Nephron progenitor cell (in vitro differentiated cells): Measurements from ENCODE around the gene NDUFS2.

Experiments used
- DNase-seq: peaks from one replicate; pipeline ENCODE4 v3.0.0; 2021
- H3K27ac Mint-ChIP-seq: 2 replicates; pipeline ENCODE4 v1.8.0; 2021; ENCODE audit warnings: mild to moderate bottlenecking, moderate library complexity, mixed read lengths
- H3K27me3 Mint-ChIP-seq: 2 replicates; pipeline ENCODE4 v1.8.0; 2021; ENCODE audit warnings: mild to moderate bottlenecking, low read depth, mixed read lengths; ENCODE audit not compliant: poor library complexity
- H3K36me3 Mint-ChIP-seq: 2 replicates; pipeline ENCODE4 v1.8.0; 2021; ENCODE audit warnings: low read depth, mixed read lengths
- H3K4me1 Mint-ChIP-seq: 2 replicates; pipeline ENCODE4 v1.8.0; 2021; ENCODE audit warnings: mixed read lengths
- H3K4me3 Mint-ChIP-seq: 2 replicates; pipeline ENCODE4 v1.8.0; 2021; ENCODE audit warnings: mild to moderate bottlenecking, moderate library complexity, mixed read lengths
- H3K9me3 Mint-ChIP-seq: 2 replicates; pipeline ENCODE4 v1.8.0; 2021; ENCODE audit warnings: mild to moderate bottlenecking, moderate library complexity, mixed read lengths
- TF ChIP-seq, protein P1 (sequence below): fragments of 200-600 bp; sonication (generic); IDR thresholded peaks from 2 replicates; pipeline ENCODE4 v1.5.0; 2021; ENCODE audit warnings: antibody characterized with exemption

Gene NDUFS2

DNA sequence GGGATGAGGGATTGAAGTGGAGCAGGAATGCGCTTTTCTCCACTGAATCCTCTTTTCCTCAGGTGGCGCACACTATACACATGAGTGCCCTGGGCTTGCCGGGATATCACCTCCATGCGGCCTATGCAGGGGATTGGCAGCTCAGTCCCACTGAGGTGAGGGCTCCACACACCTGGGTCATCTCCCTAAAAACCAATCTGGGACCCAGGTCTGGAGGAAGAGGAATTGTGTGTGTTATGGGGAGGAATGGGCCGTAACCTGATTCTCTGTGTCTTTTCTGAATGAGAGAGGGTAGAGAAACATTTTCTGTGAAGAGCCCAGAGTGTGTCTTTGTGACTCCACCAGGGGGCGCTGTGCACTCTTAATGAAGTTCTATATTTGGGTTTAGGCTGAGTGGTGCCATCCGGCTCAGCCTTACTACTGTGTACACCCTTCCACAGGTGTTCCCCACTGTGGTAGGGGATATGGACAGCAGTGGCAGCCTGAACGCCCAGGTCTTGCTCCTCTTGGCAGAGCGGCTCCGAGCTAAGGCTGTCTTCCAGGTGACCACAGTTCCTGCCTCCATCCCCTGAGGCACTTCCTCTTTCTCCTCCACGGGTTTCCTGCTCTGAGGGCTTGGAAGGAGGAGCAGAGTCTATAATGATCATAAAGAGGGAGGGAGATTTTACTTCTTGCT, 25.2 kb downstream of the NDUFS2 start:
- TF ChIP-seq, protein P1, sequence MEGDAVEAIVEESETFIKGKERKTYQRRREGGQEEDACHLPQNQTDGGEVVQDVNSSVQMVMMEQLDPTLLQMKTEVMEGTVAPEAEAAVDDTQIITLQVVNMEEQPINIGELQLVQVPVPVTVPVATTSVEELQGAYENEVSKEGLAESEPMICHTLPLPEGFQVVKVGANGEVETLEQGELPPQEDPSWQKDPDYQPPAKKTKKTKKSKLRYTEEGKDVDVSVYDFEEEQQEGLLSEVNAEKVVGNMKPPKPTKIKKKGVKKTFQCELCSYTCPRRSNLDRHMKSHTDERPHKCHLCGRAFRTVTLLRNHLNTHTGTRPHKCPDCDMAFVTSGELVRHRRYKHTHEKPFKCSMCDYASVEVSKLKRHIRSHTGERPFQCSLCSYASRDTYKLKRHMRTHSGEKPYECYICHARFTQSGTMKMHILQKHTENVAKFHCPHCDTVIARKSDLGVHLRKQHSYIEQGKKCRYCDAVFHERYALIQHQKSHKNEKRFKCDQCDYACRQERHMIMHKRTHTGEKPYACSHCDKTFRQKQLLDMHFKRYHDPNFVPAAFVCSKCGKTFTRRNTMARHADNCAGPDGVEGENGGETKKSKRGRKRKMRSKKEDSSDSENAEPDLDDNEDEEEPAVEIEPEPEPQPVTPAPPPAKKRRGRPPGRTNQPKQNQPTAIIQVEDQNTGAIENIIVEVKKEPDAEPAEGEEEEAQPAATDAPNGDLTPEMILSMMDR: peak; percentile 82
- Mint-ChIP-seq H3K4me3 (peak overlapping the region; percentile 98), H3K36me3 (peaks cover 11% of the 10 kb centered on the region), H3K4me1 (peaks cover 41% of the 10 kb centered on the region), H3K9me3 (no peaks in the 10 kb centered on the region), H3K27me3 (peaks cover 10% of the 10 kb centered on the region), H3K27ac (no peak overlapping the region)
- peak; percentile 90 for DNase-seq

DNA sequence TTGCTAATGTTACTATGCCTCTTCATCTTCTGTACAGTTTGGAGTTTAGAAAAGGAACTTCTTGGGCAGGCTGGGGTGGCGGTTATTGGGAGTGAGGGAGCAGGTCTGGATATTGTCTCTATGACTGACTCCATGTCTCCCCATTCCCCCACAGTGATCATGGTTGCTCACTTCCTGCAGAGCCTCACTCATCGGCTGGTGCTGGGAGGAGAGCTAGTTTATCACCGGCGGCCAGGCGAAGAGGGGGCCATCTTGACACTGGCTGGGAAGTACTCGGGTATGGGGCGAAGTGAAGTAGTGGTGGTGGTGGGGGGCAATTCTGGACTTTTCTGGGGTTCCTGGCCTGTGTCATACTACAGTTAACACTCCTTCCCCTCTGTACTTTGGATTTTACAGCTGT, 25.9 kb downstream of the NDUFS2 start:
- Mint-ChIP-seq H3K27ac (no peak overlapping the region), H3K36me3 (peaks cover 11% of the 10 kb centered on the region), H3K9me3 (no peaks in the 10 kb centered on the region), H3K4me1 (peaks cover 41% of the 10 kb centered on the region), H3K4me3 (no peak overlapping the region), H3K27me3 (peaks cover 10% of the 10 kb centered on the region)
- TF ChIP-seq, protein P1: no peak
- no peak for DNase-seq

DNA sequence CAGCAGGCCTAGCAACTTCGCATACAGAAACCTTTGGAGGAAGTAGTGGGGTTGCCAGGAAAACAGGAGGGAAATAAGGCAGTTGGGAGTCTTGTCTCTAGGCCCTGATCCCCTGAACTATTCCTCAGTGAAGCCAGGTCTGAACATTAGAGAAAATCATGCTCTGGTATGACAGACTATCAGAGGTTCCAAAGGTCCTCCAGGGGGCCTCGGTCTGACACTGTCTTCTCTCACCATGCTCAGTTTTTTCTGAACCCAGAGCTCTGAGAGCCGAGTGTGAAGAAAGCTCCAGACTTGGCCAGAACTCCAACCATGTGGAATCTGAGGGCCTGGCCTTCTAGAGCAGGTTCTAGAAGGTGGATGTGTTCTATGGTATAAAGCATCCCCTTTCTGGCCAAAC, 27.7 kb downstream of the NDUFS2 start:
- no peak overlapping the region for H3K27ac Mint-ChIP-seq
- H3K4me3 Mint-ChIP-seq: no peak overlapping the region
- peaks cover 8% of the 10 kb centered on the region for H3K27me3 Mint-ChIP-seq
- no peak for DNase-seq
- TF ChIP-seq, protein P1: no peak
- peaks cover 32% of the 10 kb centered on the region for H3K4me1 Mint-ChIP-seq
- H3K36me3 Mint-ChIP-seq: peaks cover 11% of the 10 kb centered on the region
- H3K9me3 Mint-ChIP-seq: no peaks in the 10 kb centered on the region

DNA sequence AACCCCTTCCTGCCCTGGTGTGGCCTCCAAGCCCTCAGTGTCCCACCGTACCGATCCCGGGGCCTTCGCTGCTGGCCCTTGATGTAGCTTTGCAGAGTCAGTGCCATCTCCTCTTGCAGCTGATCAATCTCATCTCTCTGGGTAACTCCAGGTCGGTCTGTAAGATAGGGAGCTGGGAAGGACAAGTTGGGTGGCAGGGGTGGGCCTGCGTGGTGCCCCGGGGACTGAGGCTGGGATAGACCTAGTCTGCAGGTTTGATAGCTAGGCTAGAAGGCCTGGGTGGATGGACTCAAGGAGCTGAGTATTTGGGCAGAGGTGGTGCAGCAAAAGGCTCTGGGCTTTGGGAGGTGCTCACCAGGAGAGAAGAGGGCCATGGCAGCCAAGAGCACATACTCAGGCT, 28.6 kb downstream of the NDUFS2 start:
- Mint-ChIP-seq H3K9me3 (no peaks in the 10 kb centered on the region), H3K27ac (no peak overlapping the region), H3K27me3 (peaks cover 15% of the 10 kb centered on the region), H3K4me3 (no peak overlapping the region), H3K36me3 (peaks cover 11% of the 10 kb centered on the region), H3K4me1 (peaks cover 24% of the 10 kb centered on the region)
- TF ChIP-seq, protein P1: no peak
- no peak for DNase-seq

DNA sequence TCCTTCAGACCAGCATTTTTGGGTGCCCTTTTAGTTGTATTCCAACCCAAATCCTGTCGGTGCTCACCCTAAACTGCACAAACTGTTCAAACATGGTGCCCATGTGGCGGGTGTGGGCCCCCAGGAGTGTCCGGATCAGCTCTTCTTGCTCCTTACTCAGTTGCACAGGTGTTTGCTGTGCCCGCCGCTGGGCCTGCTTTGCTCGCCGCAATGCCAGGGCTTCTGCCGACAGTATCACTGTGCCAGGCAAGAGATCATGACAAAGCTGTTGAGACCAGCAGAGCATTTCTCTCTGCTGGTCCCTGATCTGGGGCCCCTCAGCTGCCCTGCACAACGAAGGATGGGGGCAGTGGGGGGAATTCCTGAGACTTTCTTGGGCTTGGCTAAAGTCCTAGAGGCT, 30.9 kb downstream of the NDUFS2 start:
- H3K27ac Mint-ChIP-seq: no peak overlapping the region
- TF ChIP-seq, protein P1: no peak
- no peak overlapping the region for H3K4me3 Mint-ChIP-seq
- DNase-seq: no peak
- H3K27me3 Mint-ChIP-seq: peaks cover 23% of the 10 kb centered on the region
- H3K9me3 Mint-ChIP-seq: no peaks in the 10 kb centered on the region
- H3K4me1 Mint-ChIP-seq: peaks cover 5% of the 10 kb centered on the region
- H3K36me3 Mint-ChIP-seq: peaks cover 11% of the 10 kb centered on the region
